WERI-Rb-1 (cell line): ENCODE data around the gene DDR2.

Experiments
- DNase-seq: peaks from one replicate; pipeline ENCODE4 v3.0.0-alpha.2; 2020
- H3K27ac ChIP-seq: fragments of 250-450 bp; sonication (Bioruptor Pico); 2 replicates; pipeline ENCODE4 v1.5.1; 2020; ENCODE audit warnings: mild to moderate bottlenecking, moderate library complexity
- H3K27me3 ChIP-seq: fragments of 250-450 bp; sonication (Bioruptor Pico); 2 replicates; pipeline ENCODE4 v1.5.1; 2021; ENCODE audit warnings: mild to moderate bottlenecking, low read depth, moderate library complexity; ENCODE audit not compliant: insufficient read depth, severe bottlenecking
- H3K36me3 ChIP-seq: fragments of 250-450 bp; sonication (Bioruptor Pico); 2 replicates; pipeline ENCODE4 v1.5.1; 2020; ENCODE audit warnings: mild to moderate bottlenecking, moderate library complexity
- H3K4me3 ChIP-seq: 2 replicates; pipeline ENCODE4 v1.5.1; 2011; ENCODE audit warnings: low read depth, mild to moderate bottlenecking, control low read depth, low read length
- H3K9me3 ChIP-seq: fragments of 250-450 bp; sonication (Bioruptor Pico); 2 replicates; pipeline ENCODE4 v1.5.1; 2021; ENCODE audit warnings: mild to moderate bottlenecking, moderate library complexity; ENCODE audit not compliant: severe bottlenecking
- CTCF ChIP-seq: IDR thresholded peaks from 2 replicates; pipeline ENCODE4 v1.5.1; 2011; ENCODE audit warnings: low read depth, mild to moderate bottlenecking, control low read depth, inconsistent platforms, low read length

Gene DDR2

GRCh38 chr1:162645666-162646065 lies 13.4 kb downstream of the DDR2 start:
- no peak overlapping the region for H3K27ac ChIP-seq
- DNase-seq: no peak
- TF ChIP-seq CTCF: no peak
- no peaks in the 10 kb centered on the region for H3K36me3 ChIP-seq
- no peak overlapping the region for H3K4me3 ChIP-seq
- H3K27me3 ChIP-seq: no peaks in the 10 kb centered on the region
- no peaks in the 10 kb centered on the region for H3K9me3 ChIP-seq

- Histone ChIP-seq H3K4me3 (no peak overlapping the region), H3K9me3 (no peaks in the 10 kb centered on the region), H3K27me3 (no peaks in the 10 kb centered on the region), H3K27ac (peak overlapping the region; percentile 50), H3K36me3 (no peaks in the 10 kb centered on the region)
- no peak for TF ChIP-seq CTCF
- peak; percentile 39 for DNase-seq
These were observed 17.3 kb downstream of the DDR2 start for GRCh38 chr1:162649583-162649982.

- Histone ChIP-seq H3K9me3 (no peaks in the 10 kb centered on the region), H3K27me3 (no peaks in the 10 kb centered on the region), H3K36me3 (no peaks in the 10 kb centered on the region), H3K4me3 (no peak overlapping the region), H3K27ac (no peak overlapping the region)
- TF ChIP-seq CTCF: no peak
- DNase-seq: no peak
These were observed 22.8 kb downstream of the DDR2 start for GRCh38 chr1:162654915-162655620.

- DNase-seq: no peak
- TF ChIP-seq CTCF: no peak
- no peak overlapping the region for H3K4me3 ChIP-seq
- H3K36me3 ChIP-seq: no peaks in the 10 kb centered on the region
- H3K27ac ChIP-seq: no peak overlapping the region
- no peaks in the 10 kb centered on the region for H3K27me3 ChIP-seq
- no peaks in the 10 kb centered on the region for H3K9me3 ChIP-seq
These were observed 24.0 kb downstream of the DDR2 start for GRCh38 chr1:162656266-162656665.

GRCh38 chr1:162660574-162660973 lies 28.3 kb downstream of the DDR2 start:
- H3K27me3 ChIP-seq: no peaks in the 10 kb centered on the region
- no peaks in the 10 kb centered on the region for H3K9me3 ChIP-seq
- no peaks in the 10 kb centered on the region for H3K36me3 ChIP-seq
- H3K27ac ChIP-seq: no peak overlapping the region
- no peak for DNase-seq
- H3K4me3 ChIP-seq: no peak overlapping the region
- TF ChIP-seq CTCF: no peak

- H3K4me3 ChIP-seq: no peak overlapping the region
- H3K9me3 ChIP-seq: no peaks in the 10 kb centered on the region
- H3K27me3 ChIP-seq: no peaks in the 10 kb centered on the region
- no peak for DNase-seq
- no peak overlapping the region for H3K27ac ChIP-seq
- H3K36me3 ChIP-seq: no peaks in the 10 kb centered on the region
- TF ChIP-seq CTCF: no peak
These were observed 29.1 kb downstream of the DDR2 start for GRCh38 chr1:162661336-162661735.
